Measurements from ENCODE around the gene BYSL.

- no peak for TF ChIP-seq CTCF (IDR thresholded peaks at IDR 0.05)
- no peak for TF ChIP-seq EZH2 (IDR thresholded peaks at IDR 0.05)
These were observed 17.4 kb downstream of the BYSL start for GRCh38 chr6:41938590-41939175.
